Right lobe of liver (tissue), 6 donors: ENCODE data around the gene TAS2R50. TPM values are rescaled to one million over a fixed set of nuclear protein-coding genes. Genes with fewer than 3 reads are reported as not detected.
A peak's percentile ranks its signal among the peaks of the same experiment; 100 is the strongest.

Source experiments
- ATAC-seq, 4 donors: fragments of 200-7000 bp; cut with Tn5 transposase; one replicate each; pipeline ENCODE4 v1.9.1; 2020; ENCODE audit warnings: mild to moderate bottlenecking in 4 of 4, moderate library complexity in 4 of 4
- DNase-seq, 3 donors: peaks; one replicate each; pipeline ENCODE4 v3.0.0-alpha.2; 2020
- H3K27ac ChIP-seq, 3 donors: fragments of 200-600 bp; one replicate each; pipeline ENCODE4 v1.8.0; 2022
- H3K27me3 ChIP-seq, 2 donors: fragments of 200-600 bp; one replicate each; pipeline ENCODE4 v1.8.0; 2022
- H3K36me3 ChIP-seq, 4 donors: fragments of 200-600 bp; sonication (generic) in 1 of 4; one replicate each; pipeline versions ENCODE4 v1.5.1 to v1.8.0; 2017 to 2022; ENCODE audit warnings: control low read depth in 1 of 4
- H3K4me1 ChIP-seq, 4 donors: fragments of 200-600 bp; sonication (generic) in 1 of 4; one replicate each; pipeline versions ENCODE4 v1.5.1 to v1.8.0; 2017 to 2022; ENCODE audit warnings: control low read depth in 1 of 4
- H3K4me3 ChIP-seq, 3 donors: fragments of 200-600 bp; one replicate each; pipeline ENCODE4 v1.8.0; 2022
- H3K9me3 ChIP-seq, 4 donors: fragments of 200-600 bp; sonication (generic) in 1 of 4; one replicate each; pipeline versions ENCODE4 v1.5.1 to v1.8.0; 2017 to 2022; ENCODE audit warnings: control low read depth in 1 of 4
- POLR2A ChIP-seq: fragments of 450-650 bp; IDR thresholded peaks from one replicate; pipeline ENCODE4 v1.6.1; 2017; ENCODE audit warnings: antibody characterized with exemption, mild to moderate bottlenecking
- WGBS: methylation state at CpG from one replicate; pipeline ENCODE4 v1.1.6; 2018; ENCODE audit warnings: low coverage, low lambda C conversion rate; ENCODE audit not compliant: insufficient coverage; ENCODE audit errors: missing lambda C conversion rate; 5-methylcytosine and 5-hydroxymethylcytosine counted together
- intact Hi-C, 2 donors: fragments of 100-400 bp; cut with DNase I; formaldehyde crosslinking; loops; one replicate each; pipeline versions ENCODE4 v1.11.2 to v1.14.1; 2022
- total RNA-seq, 6 experiments: library from RNA; depleted of rRNA in 2 of 6; stranded (reverse); fragments of >200 nt in 2 of 6; fragmentation: NEBNext Ultra II Directional in 3 of 6; extraction: Animal tissue kit (Norgen Biotek cat#: 25700) in 3 of 6; gene quantifications; one replicate each; pipeline versions ENCODE4 v1.1.0 to v1.2.4, GENCODE V29; 2016 to 2023
- TF ChIP-seq, protein P1 (sequence below), 4 donors: fragments of 200-600 bp in 3 of 4; fragments of 450-650 bp in 1 of 4; IDR thresholded peaks; one replicate each; pipeline versions ENCODE4 v1.5.1 to v1.8.0; 2016 to 2022; ENCODE audit warnings: antibody characterized with exemption in 4 of 4, mild to moderate bottlenecking in 2 of 4
- donor health status: DM: no; HTN: yes; CAD: no.
- donor health status: DM: no; HTN: no; CAD: no.
- donor health status: DM: no; HTN: no; CAD: no.
- donor health status: DM: no; HTN: yes; CAD: no.
- donor health status: DM: no; HTN: yes; CAD: no.

TAS2R50 gene
- total RNA-seq, 6 experiments from 2014 or later = 0.60 to 1.7 (median 0.78) TPM

DNA sequence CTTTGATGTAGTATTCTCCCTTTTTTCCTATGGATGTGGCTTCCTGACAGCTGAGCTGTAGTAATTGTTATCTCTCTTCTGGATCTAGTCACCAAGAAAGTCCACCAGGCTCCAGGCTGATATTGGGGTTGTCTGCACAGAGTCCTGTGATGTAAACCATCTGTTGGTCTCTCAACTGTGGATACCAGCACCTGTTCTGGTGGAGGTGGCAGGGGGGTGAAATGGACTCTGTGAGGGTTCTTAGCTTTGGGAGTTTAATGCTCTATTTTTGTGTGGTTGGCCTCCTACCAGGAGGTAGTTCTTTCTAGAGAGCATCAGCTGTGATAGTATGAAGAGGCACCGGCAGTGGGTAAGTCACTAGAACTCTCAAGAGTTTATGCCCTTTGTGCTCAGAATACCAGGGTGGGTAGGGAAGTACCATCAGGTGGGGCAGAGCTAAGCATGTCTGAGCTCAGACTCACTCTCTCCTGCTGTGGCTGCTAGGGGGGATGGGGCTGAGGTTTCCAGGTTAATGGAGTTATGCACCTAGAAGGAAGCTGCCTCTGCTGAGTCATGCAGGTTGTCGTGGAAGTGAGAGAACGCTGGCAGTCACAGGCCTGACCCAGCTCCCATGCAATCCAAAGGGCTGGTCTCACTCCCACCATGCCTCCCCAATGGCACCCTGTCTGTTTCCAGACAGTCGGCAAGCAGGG lies 44.6 kb downstream of the TAS2R50 start:
- no peaks in the 10 kb centered on the region for H3K4me1 ChIP-seq
- intact Hi-C loops = no loop called here
- no peaks in the 10 kb centered on the region for H3K27me3 ChIP-seq
- TF ChIP-seq, protein P1, sequence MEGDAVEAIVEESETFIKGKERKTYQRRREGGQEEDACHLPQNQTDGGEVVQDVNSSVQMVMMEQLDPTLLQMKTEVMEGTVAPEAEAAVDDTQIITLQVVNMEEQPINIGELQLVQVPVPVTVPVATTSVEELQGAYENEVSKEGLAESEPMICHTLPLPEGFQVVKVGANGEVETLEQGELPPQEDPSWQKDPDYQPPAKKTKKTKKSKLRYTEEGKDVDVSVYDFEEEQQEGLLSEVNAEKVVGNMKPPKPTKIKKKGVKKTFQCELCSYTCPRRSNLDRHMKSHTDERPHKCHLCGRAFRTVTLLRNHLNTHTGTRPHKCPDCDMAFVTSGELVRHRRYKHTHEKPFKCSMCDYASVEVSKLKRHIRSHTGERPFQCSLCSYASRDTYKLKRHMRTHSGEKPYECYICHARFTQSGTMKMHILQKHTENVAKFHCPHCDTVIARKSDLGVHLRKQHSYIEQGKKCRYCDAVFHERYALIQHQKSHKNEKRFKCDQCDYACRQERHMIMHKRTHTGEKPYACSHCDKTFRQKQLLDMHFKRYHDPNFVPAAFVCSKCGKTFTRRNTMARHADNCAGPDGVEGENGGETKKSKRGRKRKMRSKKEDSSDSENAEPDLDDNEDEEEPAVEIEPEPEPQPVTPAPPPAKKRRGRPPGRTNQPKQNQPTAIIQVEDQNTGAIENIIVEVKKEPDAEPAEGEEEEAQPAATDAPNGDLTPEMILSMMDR (IDR thresholded peaks at IDR 0.05) = no peak
- no peak for TF ChIP-seq POLR2A
- no peaks in the 10 kb centered on the region for H3K36me3 ChIP-seq
- no peak overlapping the region for H3K4me3 ChIP-seq
- peak; percentile 26 to 37 (median 32) for ATAC-seq
- 100% methylated on average over 1 of the region's 4 CpGs for WGBS
- no peak overlapping the region for H3K27ac ChIP-seq
- no peak for DNase-seq
- no peaks in the 10 kb centered on the region for H3K9me3 ChIP-seq

DNA sequence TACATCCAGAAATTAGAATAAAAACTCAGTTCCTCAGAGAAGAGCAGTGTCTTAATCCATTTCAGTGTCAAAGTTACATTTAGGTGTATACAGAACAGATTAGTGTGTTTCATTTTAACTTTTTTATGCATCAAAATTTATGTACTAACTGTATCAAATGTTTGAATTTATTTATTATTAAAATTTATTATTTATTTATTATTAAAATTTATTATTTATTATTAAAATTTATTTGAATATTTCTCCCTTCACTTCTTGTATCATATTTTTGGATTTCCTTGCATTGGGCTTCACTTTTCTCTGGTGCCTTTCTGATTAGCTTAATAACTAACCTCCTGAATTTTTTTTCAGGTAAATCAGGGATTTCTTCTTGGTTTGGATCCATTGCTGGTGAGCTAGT lies 45.3 kb downstream of the TAS2R50 start:
- DNase-seq (no peak), ATAC-seq (no peak)
- TF ChIP-seq POLR2A = no peak
- TF ChIP-seq, protein P1 (IDR thresholded peaks at IDR 0.05) = no peak
- no peaks in the 10 kb centered on the region for H3K4me1 ChIP-seq
- no peak overlapping the region for H3K4me3 ChIP-seq
- no peaks in the 10 kb centered on the region for H3K27me3 ChIP-seq
- H3K9me3 ChIP-seq = no peaks in the 10 kb centered on the region
- no peaks in the 10 kb centered on the region for H3K36me3 ChIP-seq
- intact Hi-C loops = no loop called here
- H3K27ac ChIP-seq = no peak overlapping the region

- WGBS = 88% methylated on average over 2 of the region's 2 CpGs
- intact Hi-C loops = no loop called here
- peak in 1 of 4 donors; percentile 37 for ATAC-seq
Measured at GRCh38 chr12:10940389-10940788, 46.3 kb downstream of the TAS2R50 start.

DNA sequence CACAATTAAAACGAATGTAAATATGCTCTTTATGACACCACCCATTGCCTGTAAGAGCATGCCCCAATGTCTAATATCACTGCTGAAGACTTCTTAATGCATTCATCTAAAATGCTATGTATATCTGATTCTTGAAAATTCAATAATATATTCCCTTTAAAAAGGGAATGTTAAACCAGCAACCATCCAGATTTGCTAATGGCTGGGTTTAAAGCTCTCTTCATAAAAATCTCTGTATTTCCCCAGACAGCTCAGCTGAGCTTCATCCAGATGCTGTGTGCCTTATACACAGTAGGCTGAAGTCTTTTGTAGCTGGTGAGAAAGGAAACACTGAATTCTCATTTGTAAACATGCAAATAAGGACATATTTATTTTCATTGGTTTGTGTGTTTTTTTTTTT lies 47.5 kb downstream of the TAS2R50 start, which contains the start of gene TAS2R14:
Gene TAS2R14, minus strand, starts transcription at position 101 of the 400 bp plus-strand sequence. Its CDS starts 56 bp downstream, at position 45.
- no peak for DNase-seq

More at GRCh38 chr12:10940389-10940788, 46.3 kb downstream of the TAS2R50 start:
- H3K27ac ChIP-seq = no peak overlapping the region
- no peaks in the 10 kb centered on the region for H3K36me3 ChIP-seq
- DNase-seq = no peak
- no peaks in the 10 kb centered on the region for H3K4me1 ChIP-seq
- no peaks in the 10 kb centered on the region for H3K9me3 ChIP-seq
- H3K4me3 ChIP-seq = no peak overlapping the region
- no peaks in the 10 kb centered on the region for H3K27me3 ChIP-seq
- TF ChIP-seq, protein P1 (IDR thresholded peaks at IDR 0.05) = no peak
- no peak for TF ChIP-seq POLR2A

More for the DNA sequence above, 47.5 kb downstream of the TAS2R50 start, which contains the start of gene TAS2R14:
- Histone ChIP-seq H3K27me3 (no peaks in the 10 kb centered on the region), H3K36me3 (no peaks in the 10 kb centered on the region), H3K4me1 (no peaks in the 10 kb centered on the region), H3K4me3 (no peak within 1 kb of the TSS), H3K9me3 (no peaks in the 10 kb centered on the region), H3K27ac (no peak within 1 kb of the TSS)
- WGBS = 60% methylated on average over 1 of the region's 1 CpG
- no peak for TF ChIP-seq POLR2A
- TF ChIP-seq, protein P1 (IDR thresholded peaks at IDR 0.05) = no peak
- intact Hi-C loops = no loop called here
- no peak for ATAC-seq
